HepG2 (cell line): ENCODE data around the gene ALDH4A1. TPM values are rescaled to one million over a fixed set of nuclear protein-coding genes. Genes with fewer than 3 reads are reported as not detected.
A peak's percentile ranks its signal among the peaks of the same experiment; 100 is the strongest.

Experiments
- BORCS8-MEF2B ChIP-seq: sonication (generic); formaldehyde crosslinking; IDR thresholded peaks from 2 replicates; pipeline ENCODE4 v1.8.0; 2022; ENCODE audit warnings: mild to moderate bottlenecking, missing genetic modification reagents
- FLYWCH1 ChIP-seq: sonication (generic); formaldehyde crosslinking; IDR thresholded peaks from 2 replicates; pipeline ENCODE4 v1.8.1; 2023; ENCODE audit warnings: mild to moderate bottlenecking, missing genetic modification reagents
- FOXK2 ChIP-seq: fragments of 450-650 bp; IDR thresholded peaks from 2 replicates; pipeline ENCODE4 v1.6.1; 2016
- HOXA5 ChIP-seq: sonication (generic); formaldehyde crosslinking; IDR thresholded peaks from 2 replicates; pipeline ENCODE4 v1.4.0; 2020; ENCODE audit warnings: missing genetic modification reagents
- MAZ ChIP-seq, 2 experiments: sonication (generic) in 1 of 2; formaldehyde crosslinking in 1 of 2; IDR thresholded peaks; 2 replicates each; pipeline versions ENCODE4 v1.5.0 to v1.6.1; 2012 to 2020; ENCODE audit warnings: low read depth in 2 of 2, mild to moderate bottlenecking in 2 of 2, borderline replicate concordance in 1 of 2, improper control_type of control experiment in 1 of 2, low read length in 1 of 2, missing genetic modification reagents in 1 of 2, moderate library complexity in 1 of 2
- NBN ChIP-seq: fragments of 450-650 bp; conservative IDR thresholded peaks from 2 replicates; pipeline ENCODE4 v1.6.1; 2017
- NFRKB ChIP-seq: fragments of 450-650 bp; IDR thresholded peaks from 2 replicates; pipeline ENCODE4 v1.6.1; 2017
- NFYB ChIP-seq: sonication (generic); formaldehyde crosslinking; IDR thresholded peaks from 2 replicates; pipeline ENCODE4 v1.4.0; 2020; ENCODE audit warnings: missing genetic modification reagents
- PRMT3 ChIP-seq: sonication (generic); formaldehyde crosslinking; IDR thresholded peaks from 2 replicates; pipeline ENCODE4 v1.8.1; 2022; ENCODE audit warnings: low read depth, mild to moderate bottlenecking, moderate library complexity, missing genetic modification reagents, borderline replicate concordance
- RBM39 ChIP-seq: fragments of 200-400 bp; formaldehyde crosslinking; IDR thresholded peaks from one replicate; pipeline ENCODE4 v1.6.1; 2018; ENCODE audit warnings: antibody characterized with exemption, mild to moderate bottlenecking, low read depth, low read length; ENCODE audit not compliant: poor library complexity, severe bottlenecking
- RORA ChIP-seq: sonication (generic); formaldehyde crosslinking; IDR thresholded peaks from 2 replicates; pipeline ENCODE4 v1.5.0; 2020; ENCODE audit warnings: mild to moderate bottlenecking, missing genetic modification reagents, moderate library complexity
- SIX1 ChIP-seq: sonication (generic); formaldehyde crosslinking; IDR thresholded peaks from 2 replicates; pipeline ENCODE4 v1.4.0; 2020; ENCODE audit warnings: missing genetic modification reagents, borderline replicate concordance
- YY1 ChIP-seq: IDR thresholded peaks from 2 replicates; pipeline ENCODE4 v1.6.1; 2011; ENCODE audit warnings: low read length, low read depth, moderate library complexity, mild to moderate bottlenecking; ENCODE audit not compliant: insufficient read depth, insufficient replicate concordance
- ZNF235 ChIP-seq: sonication (generic); formaldehyde crosslinking; IDR thresholded peaks from 2 replicates; pipeline ENCODE4 v1.8.1; 2023; ENCODE audit warnings: mild to moderate bottlenecking, missing genetic modification reagents, borderline replicate concordance
- ZNF263 ChIP-seq: sonication (generic); formaldehyde crosslinking; IDR thresholded peaks from 2 replicates; pipeline ENCODE4 v1.4.0; 2020; ENCODE audit warnings: missing genetic modification reagents
- ZNF460 ChIP-seq: sonication (generic); formaldehyde crosslinking; IDR thresholded peaks from 2 replicates; pipeline ENCODE4 v1.5.1; 2020; ENCODE audit warnings: missing genetic modification reagents, mild to moderate bottlenecking, borderline replicate concordance
- ZNF558 ChIP-seq: sonication (generic); formaldehyde crosslinking; IDR thresholded peaks from 2 replicates; pipeline ENCODE4 v1.9.0; 2022; ENCODE audit warnings: mild to moderate bottlenecking, missing genetic modification reagents, borderline replicate concordance
- ZNF598 ChIP-seq: sonication (generic); formaldehyde crosslinking; IDR thresholded peaks from 2 replicates; pipeline ENCODE4 v1.5.1; 2020; ENCODE audit warnings: mild to moderate bottlenecking, missing genetic modification reagents, borderline replicate concordance
- ZNF724P ChIP-seq: sonication (generic); formaldehyde crosslinking; IDR thresholded peaks from 2 replicates; pipeline ENCODE4 v1.8.0; 2022; ENCODE audit warnings: missing genetic modification reagents, borderline replicate concordance
- ZSCAN25 ChIP-seq: sonication (generic); formaldehyde crosslinking; IDR thresholded peaks from 2 replicates; pipeline ENCODE4 v1.8.0; 2022; ENCODE audit warnings: mild to moderate bottlenecking, missing genetic modification reagents
- polyA plus RNA-seq, 8 experiments: library from polyadenylated mRNA; depleted of rRNA in 3 of 8; stranded (reverse) in 7 of 8; unstranded in 1 of 8; fragments of >200 nt; fragmentation: Illumina TruSeq in 4 of 8; extraction: Trizol in 4 of 8; gene quantifications; 2 replicates each; pipeline versions ENCODE4 v1.2.1 to v1.2.3, GENCODE V29; 2011 to 2016; ENCODE audit warnings: low read depth in 4 of 8, missing spikeins in 1 of 8, mixed read lengths in 1 of 8; ENCODE audit not compliant: insufficient read depth in 1 of 8
- total RNA-seq, 5 experiments: library from RNA; depleted of rRNA; stranded (reverse); fragments of >200 nt; fragmentation: Illumina TruSeq; extraction: Trizol; gene quantifications; 2 replicates each; pipeline ENCODE4 v1.2.3, GENCODE V29; 2016; ENCODE audit warnings: low read depth in 1 of 5
- TF ChIP-seq, protein P1 (sequence below): sonication (generic); formaldehyde crosslinking; IDR thresholded peaks from 2 replicates; pipeline ENCODE4 v1.4.0; 2020; ENCODE audit warnings: missing genetic modification reagents

ALDH4A1 gene
- total and polyA plus RNA-seq, 2 of the 13 experiments (the other 11 are each of a cell fraction or from before 2014, with no cell fraction given): 76.4 to 240 TPM

DNA sequence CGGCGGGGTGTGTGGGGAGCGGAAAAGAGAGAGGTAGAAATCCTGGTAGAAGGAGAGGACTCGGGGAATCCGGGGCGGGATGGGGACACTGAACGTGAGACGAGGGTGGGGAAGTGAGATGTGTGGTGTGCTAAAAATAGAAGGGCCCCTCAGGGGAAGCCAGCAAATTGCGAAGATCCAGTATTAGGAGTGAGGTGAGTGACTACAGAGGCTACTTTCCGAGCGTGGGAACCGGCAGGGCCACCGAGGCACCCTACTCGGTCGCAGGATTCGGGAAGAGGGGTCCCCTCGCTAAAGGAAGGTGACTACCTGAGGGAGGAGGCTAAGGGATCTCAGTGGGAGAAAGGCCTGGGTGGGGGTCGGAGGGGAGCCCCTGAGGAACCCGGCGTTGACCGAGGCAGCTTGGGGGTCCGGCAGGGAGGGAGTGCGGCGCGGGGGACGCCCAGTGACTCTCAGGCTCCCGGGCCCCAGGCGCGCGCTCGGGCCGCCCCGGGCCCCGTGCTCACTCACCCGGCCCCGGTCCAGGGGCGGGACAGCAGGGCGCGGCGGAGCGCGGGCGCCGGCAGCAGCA is 318 bp downstream of the ALDH4A1 start (continued):
- TF ChIP-seq ZNF263 (CRISPR knock-in tag) (peak; percentile 18; the same call in 1 of the 2 replicates), NBN (no peak), ZNF724P (no peak), ZNF460 (no peak), ZNF598 (CRISPR knock-in tag) (no peak), YY1 (peak; percentile 60), FOXK2 (no peak), PRMT3 (no peak), ZNF558 (CRISPR knock-in tag) (peak; percentile 61; the same call in 1 of the 2 replicates), RBM39 (no peak), RORA (CRISPR knock-in tag) (0 out of 2 replicates have a peak, but pooled peaks have one; percentile 34), ZNF235 (CRISPR knock-in tag) (no peak), HOXA5 (no peak; the same call in 1 of the 2 replicates), MAZ (IDR thresholded peaks at IDR 0.05; ENCODE audit: borderline replicate concordance, low read depth, low read length) (no peak), MAZ (CRISPR knock-in tag; IDR thresholded peaks at IDR 0.05; ENCODE audit: low read depth) (no peak), ZSCAN25 (0 out of 2 replicates have a peak, but pooled peaks have one; percentile 34), SIX1 (CRISPR knock-in tag) (no peak), FLYWCH1 (CRISPR knock-in tag) (no peak), NFYB (CRISPR knock-in tag) (no peak), BORCS8-MEF2B (CRISPR knock-in tag) (no peak), NFRKB (no peak)
- TF ChIP-seq, protein P1, sequence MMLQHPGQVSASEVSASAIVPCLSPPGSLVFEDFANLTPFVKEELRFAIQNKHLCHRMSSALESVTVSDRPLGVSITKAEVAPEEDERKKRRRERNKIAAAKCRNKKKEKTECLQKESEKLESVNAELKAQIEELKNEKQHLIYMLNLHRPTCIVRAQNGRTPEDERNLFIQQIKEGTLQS (CRISPR knock-in tag): 0 out of 2 replicates have a peak, but pooled peaks have one; percentile 19
